ENCODE measurements around the gene CDK6.

CDK6 gene

GRCh38 chr7:92625617-92626016 lies 210.8 kb downstream of the CDK6 start:
- Histone ChIP-seq H3K27ac (ENCODE audit: low read length) (no peak overlapping the region), H3K79me2 (ENCODE audit: low read length) (peaks cover 38% of the 10 kb centered on the region), H3K36me3 (replicated peaks; ENCODE audit: low read depth, low read length) (peaks cover 56% of the 10 kb centered on the region), H3K4me1 (ENCODE audit: low read length) (peaks cover 64% of the 10 kb centered on the region), H3K9ac (ENCODE audit: low read length) (no peak overlapping the region), H3K27me3 (ENCODE audit: low read depth, low read length) (no peaks in the 10 kb centered on the region), H4K20me1 (ENCODE audit: insufficient read depth, low read length) (no peaks in the 10 kb centered on the region), H3K9me3 (ENCODE audit: insufficient read depth, low read length) (peaks cover 14% of the 10 kb centered on the region), H3K4me3 (ENCODE audit: low read length) (no peak overlapping the region), H3K4me2 (ENCODE audit: low read length) (no peak overlapping the region), H2AFZ (ENCODE audit: low read depth, low read length) (no peak overlapping the region)
- TF ChIP-seq CTCF (IDR thresholded peaks at IDR 0.05; ENCODE audit: low read depth, low read length), result no peak
- TF ChIP-seq EZH2phosphoT487 (IDR thresholded peaks at IDR 0.05; ENCODE audit: low read depth), result no peak

DNA sequence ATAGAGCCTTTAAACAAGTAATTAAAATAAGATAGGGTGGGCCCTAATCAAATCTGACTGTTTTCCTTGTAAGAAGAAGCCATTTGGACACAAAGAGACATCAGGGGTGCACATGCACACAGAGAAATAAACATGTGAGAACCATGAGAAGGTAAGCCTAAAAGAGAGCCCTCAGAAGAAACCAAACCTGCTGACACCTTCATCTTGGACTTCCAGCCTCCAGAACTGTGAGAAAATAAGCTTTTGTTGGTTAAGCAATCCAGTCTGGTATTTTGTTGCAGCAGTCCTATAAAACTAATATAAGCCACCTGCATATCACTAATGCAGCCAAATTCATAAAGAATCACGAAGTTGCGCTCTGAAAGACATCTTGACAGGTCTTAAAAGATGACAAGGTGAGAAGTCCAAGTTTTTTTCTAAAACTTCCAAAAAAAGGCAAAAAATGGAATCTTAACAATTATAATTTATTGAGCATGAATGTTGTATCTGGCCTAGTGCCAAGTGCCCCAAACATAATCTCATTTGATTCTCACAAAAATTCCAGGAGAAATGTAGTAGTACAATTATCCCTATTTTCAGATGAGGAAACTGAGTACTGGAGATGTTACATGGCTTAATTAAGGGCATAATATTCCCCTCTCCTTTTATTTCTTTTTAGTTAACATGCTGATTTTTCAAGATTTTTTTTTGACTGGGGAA lies 211.9 kb downstream of the CDK6 start:
- Histone ChIP-seq H3K4me1 (ENCODE audit: low read length) (peaks cover 53% of the 10 kb centered on the region), H3K9me3 (ENCODE audit: insufficient read depth, low read length) (peaks cover 9% of the 10 kb centered on the region), H3K4me3 (ENCODE audit: low read length) (no peak overlapping the region), H3K27ac (ENCODE audit: low read length) (no peak overlapping the region), H4K20me1 (ENCODE audit: insufficient read depth, low read length) (no peaks in the 10 kb centered on the region), H3K36me3 (replicated peaks; ENCODE audit: low read depth, low read length) (peaks cover 52% of the 10 kb centered on the region), H2AFZ (ENCODE audit: low read depth, low read length) (no peak overlapping the region), H3K27me3 (ENCODE audit: low read depth, low read length) (no peaks in the 10 kb centered on the region), H3K79me2 (ENCODE audit: low read length) (peaks cover 28% of the 10 kb centered on the region), H3K9ac (ENCODE audit: low read length) (no peak overlapping the region), H3K4me2 (ENCODE audit: low read length) (no peak overlapping the region)
- no peak for TF ChIP-seq CTCF (IDR thresholded peaks at IDR 0.05; ENCODE audit: low read depth, low read length)
- TF ChIP-seq EZH2phosphoT487 (IDR thresholded peaks at IDR 0.05; ENCODE audit: low read depth), result no peak

DNA sequence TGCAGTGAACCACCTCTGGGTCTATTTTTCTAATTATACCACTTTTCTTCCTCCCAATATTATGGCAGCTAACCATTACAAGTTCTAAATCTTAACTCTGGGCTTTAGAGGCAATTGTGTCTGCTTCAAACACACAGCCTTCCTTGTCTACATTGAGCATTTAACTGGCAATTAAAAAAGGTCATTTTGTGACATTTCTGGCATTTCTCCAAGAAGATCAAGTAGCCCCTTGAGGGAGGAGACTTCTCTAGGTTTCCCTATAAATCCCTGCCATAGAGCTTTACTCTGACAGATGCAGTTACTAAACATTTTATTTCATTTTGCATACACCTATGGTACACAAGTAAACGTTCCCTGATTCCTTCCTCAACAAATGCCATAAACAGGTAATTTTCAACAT lies 212.8 kb downstream of the CDK6 start:
- H3K9ac ChIP-seq (ENCODE audit: low read length), result no peak overlapping the region

DNA sequence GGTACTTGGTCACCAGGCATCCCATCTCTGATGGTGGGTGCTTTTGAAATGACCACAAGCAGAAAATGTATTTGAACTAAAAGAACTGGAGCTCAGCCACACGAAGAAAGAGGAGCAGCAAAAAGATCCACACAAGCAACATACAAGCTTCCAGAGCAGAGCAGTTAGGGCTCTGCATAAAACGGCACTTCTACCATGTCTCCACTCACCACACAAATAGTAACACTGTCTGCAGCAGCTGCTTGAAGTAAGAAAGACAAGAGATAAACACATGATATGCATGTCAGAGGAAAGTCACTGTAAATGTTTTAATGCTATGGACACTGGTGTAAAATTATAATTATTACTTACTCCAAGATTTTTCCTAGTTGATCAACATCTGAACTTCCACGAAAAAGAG lies 213.7 kb downstream of the CDK6 start:
- Histone ChIP-seq H3K4me2 (ENCODE audit: low read length) (peak overlapping the region; percentile 81), H3K36me3 (replicated peaks; ENCODE audit: low read depth, low read length) (peaks cover 44% of the 10 kb centered on the region), H3K79me2 (ENCODE audit: low read length) (peaks cover 20% of the 10 kb centered on the region), H3K4me3 (ENCODE audit: low read length) (peak overlapping the region; percentile 57), H3K9me3 (ENCODE audit: insufficient read depth, low read length) (peaks cover 9% of the 10 kb centered on the region), H3K27me3 (ENCODE audit: low read depth, low read length) (no peaks in the 10 kb centered on the region), H4K20me1 (ENCODE audit: insufficient read depth, low read length) (no peaks in the 10 kb centered on the region), H3K27ac (ENCODE audit: low read length) (peak overlapping the region; percentile 97), H3K9ac (ENCODE audit: low read length) (peak overlapping the region; percentile 79), H3K4me1 (ENCODE audit: low read length) (peaks cover 43% of the 10 kb centered on the region), H2AFZ (ENCODE audit: low read depth, low read length) (no peak overlapping the region)
- no peak for TF ChIP-seq CTCF (IDR thresholded peaks at IDR 0.05; ENCODE audit: low read depth, low read length)

More for the DNA sequence above, 212.8 kb downstream of the CDK6 start:
- Histone ChIP-seq H3K4me1 (ENCODE audit: low read length) (peaks cover 44% of the 10 kb centered on the region), H3K27me3 (ENCODE audit: low read depth, low read length) (no peaks in the 10 kb centered on the region), H3K4me2 (ENCODE audit: low read length) (no peak overlapping the region), H3K79me2 (ENCODE audit: low read length) (peaks cover 23% of the 10 kb centered on the region), H3K36me3 (replicated peaks; ENCODE audit: low read depth, low read length) (peaks cover 48% of the 10 kb centered on the region), H3K27ac (ENCODE audit: low read length) (peak overlapping the region; percentile 97; the same call in 1 of the 2 replicates), H4K20me1 (ENCODE audit: insufficient read depth, low read length) (no peaks in the 10 kb centered on the region), H3K4me3 (ENCODE audit: low read length) (no peak overlapping the region), H2AFZ (ENCODE audit: low read depth, low read length) (no peak overlapping the region), H3K9me3 (ENCODE audit: insufficient read depth, low read length) (peaks cover 9% of the 10 kb centered on the region)
- no peak for TF ChIP-seq CTCF (IDR thresholded peaks at IDR 0.05; ENCODE audit: low read depth, low read length)
- TF ChIP-seq EZH2phosphoT487 (IDR thresholded peaks at IDR 0.05; ENCODE audit: low read depth), result no peak

Measured in OCI-LY3 (cell line).